GM12891 (cell line): ENCODE data around the gene MXI1.

Experiments used
- PAX5 ChIP-seq: IDR thresholded peaks from 2 replicates; pipeline ENCODE4 v1.6.1; 2011; ENCODE audit warnings: low read length, moderate library complexity, mild to moderate bottlenecking; ENCODE audit not compliant: insufficient read depth, severe bottlenecking
- POLR2A ChIP-seq: IDR thresholded peaks from 2 replicates; pipeline ENCODE4 v1.6.1; 2011; ENCODE audit warnings: low read depth, low read length, control low read depth
- POLR2AphosphoS5 ChIP-seq: IDR thresholded peaks from 2 replicates; pipeline ENCODE4 v1.6.1; 2011; ENCODE audit warnings: low read depth, low read length, control low read depth
- SPI1 ChIP-seq: IDR thresholded peaks from 2 replicates; pipeline ENCODE4 v1.6.1; 2011; ENCODE audit warnings: low read depth, low read length, control low read depth
- TAF1 ChIP-seq: IDR thresholded peaks from 2 replicates; pipeline ENCODE4 v1.6.1; 2011; ENCODE audit warnings: low read depth, low read length, control low read depth

DNA sequence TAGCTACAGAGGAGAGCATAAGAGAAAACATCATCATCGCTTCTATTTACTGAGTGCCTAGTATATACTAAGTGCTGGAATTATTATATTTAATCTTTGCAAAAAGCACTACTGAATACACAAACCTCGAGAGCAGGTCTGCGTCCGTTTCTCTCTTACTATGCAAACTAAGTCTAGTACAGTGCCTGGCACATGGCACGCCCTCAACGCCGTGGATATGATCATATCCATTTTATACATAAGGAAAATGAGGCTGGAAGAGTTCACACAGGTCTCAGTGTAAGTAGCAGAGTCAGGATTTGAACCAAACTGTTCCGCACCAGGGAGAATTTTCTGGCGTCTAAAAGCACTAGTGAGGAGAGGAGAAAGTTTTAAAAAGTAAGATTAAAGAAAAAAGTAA is 17.6 kb downstream of the MXI1 start:
- no peak for TF ChIP-seq TAF1
- TF ChIP-seq SPI1 = no peak
- TF ChIP-seq POLR2AphosphoS5 = no peak
- TF ChIP-seq POLR2A = no peak
- TF ChIP-seq PAX5 = no peak
